NT2/D1 (cell line): ENCODE measurements around the gene SS18L1.

Experiments
- DNase-seq: peaks from one replicate; pipeline ENCODE4 v3.0.0-alpha.2; 2011; ENCODE audit warnings: low read depth, low spot score
- H3K27me3 ChIP-seq: 2 replicates; pipeline ENCODE4 v1.6.0; 2011; ENCODE audit warnings: mild to moderate bottlenecking; ENCODE audit not compliant: insufficient read length, insufficient read depth
- H3K36me3 ChIP-seq: 2 replicates; pipeline ENCODE4 v1.6.1; 2011; ENCODE audit warnings: mild to moderate bottlenecking, low read length, mixed read lengths; ENCODE audit not compliant: insufficient read depth, insufficient read length
- H3K4me1 ChIP-seq: 2 replicates; pipeline ENCODE4 v1.5.1; 2011; ENCODE audit not compliant: insufficient read depth, insufficient read length
- H3K4me3 ChIP-seq: 2 replicates; pipeline ENCODE4 v1.5.1; 2011; ENCODE audit warnings: low read depth; ENCODE audit not compliant: insufficient read length
- H3K9ac ChIP-seq: 2 replicates; pipeline ENCODE4 v1.6.0; 2011; ENCODE audit warnings: low read depth; ENCODE audit not compliant: insufficient read length
- H3K9me3 ChIP-seq: 2 replicates; pipeline ENCODE4 v1.5.1; 2011; ENCODE audit warnings: mild to moderate bottlenecking, low read length; ENCODE audit not compliant: insufficient read depth
- SUZ12 ChIP-seq: IDR thresholded peaks from 2 replicates; pipeline ENCODE4 v1.6.1; 2011; ENCODE audit not compliant: insufficient read length, insufficient read depth; ENCODE audit errors: extremely low read depth
- YY1 ChIP-seq: IDR thresholded peaks from 2 replicates; pipeline ENCODE4 v1.6.1; 2011; ENCODE audit not compliant: insufficient read length, insufficient read depth
- ZNF274 ChIP-seq: IDR thresholded peaks from 2 replicates; pipeline ENCODE4 v1.6.1; 2011; ENCODE audit warnings: mild to moderate bottlenecking, low read depth, low read length

SS18L1 gene

DNA sequence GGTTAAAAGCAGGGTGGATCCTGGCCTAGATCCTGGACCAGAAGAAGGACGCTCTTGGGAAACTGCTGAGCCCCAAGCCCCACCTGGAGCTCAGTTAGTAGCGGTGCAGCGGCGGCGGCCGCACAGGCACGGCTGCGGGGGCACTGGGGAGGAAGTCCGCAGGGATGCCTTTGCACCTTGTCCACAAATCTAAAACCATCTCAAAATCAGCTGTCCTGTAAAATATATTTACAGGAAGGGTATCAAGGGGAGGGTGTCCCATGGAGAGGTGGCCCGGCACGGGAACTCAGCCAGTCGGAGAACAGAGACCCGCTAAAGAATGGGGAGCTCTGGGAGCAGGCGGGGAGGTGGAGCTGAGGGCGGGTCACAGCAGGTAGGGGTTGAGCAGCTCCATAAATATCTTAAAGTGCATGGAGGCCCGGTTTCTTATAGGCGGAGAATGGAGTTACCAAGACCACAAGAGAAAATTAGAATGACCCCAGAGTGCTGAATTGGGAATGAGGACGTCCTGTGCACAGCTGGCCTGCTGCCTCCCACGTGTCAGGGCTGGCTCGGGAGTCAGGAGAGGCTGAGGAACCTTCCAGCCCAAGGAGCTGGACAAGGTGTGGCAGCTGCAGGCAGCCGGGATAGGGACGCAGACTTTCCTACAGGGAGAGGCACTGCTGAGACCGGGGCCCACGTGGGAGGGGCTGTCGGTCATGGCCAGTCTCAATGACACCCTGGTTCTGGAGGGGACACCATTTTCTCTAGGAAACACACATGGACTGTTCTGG is 47.3 kb downstream of the SS18L1 start:
- no peak overlapping the region for H3K4me3 ChIP-seq
- TF ChIP-seq YY1 = no peak
- DNase-seq = no peak
- H3K27me3 ChIP-seq = no peaks in the 10 kb centered on the region
- no peak overlapping the region for H3K9ac ChIP-seq
- no peaks in the 10 kb centered on the region for H3K9me3 ChIP-seq
- no peaks in the 10 kb centered on the region for H3K4me1 ChIP-seq
- H3K36me3 ChIP-seq = peaks cover 50% of the 10 kb centered on the region

DNA sequence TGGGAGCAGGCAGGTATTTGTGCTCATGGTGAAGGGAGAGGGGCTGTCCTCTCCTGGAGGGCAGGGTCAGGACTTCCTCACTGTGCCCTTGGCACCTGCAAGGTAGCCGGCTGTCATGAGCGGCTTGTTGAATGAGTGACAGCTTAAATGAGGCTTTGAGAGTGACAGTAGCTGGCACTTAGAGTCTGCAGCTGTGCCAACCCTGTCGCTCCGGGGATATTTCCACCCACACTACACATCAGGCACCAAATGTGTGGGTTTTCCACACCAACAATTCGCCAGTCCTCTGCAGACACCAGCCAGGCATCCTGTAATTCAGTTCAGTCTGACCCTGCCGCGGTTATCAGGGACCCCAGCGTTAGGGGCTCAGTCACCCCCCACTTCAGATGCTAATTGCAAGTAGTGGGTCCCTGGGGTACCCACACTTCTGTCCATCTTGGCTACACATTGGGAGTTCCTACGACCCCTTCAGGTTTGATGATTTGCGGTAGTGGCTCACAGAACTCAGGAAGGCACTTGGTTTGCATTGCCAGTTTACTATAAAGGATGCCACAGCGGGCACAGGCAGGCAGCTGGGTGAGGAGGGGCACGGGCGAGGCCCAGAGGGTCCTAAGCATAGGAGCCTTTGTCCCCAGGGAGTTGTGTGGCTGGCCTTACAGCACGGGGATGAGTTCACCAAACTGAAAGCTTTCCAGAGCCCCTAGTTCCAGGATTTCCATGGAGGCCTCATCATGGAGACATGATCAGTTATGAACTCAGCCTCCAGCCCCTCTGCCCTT is 48.4 kb downstream of the SS18L1 start:
- no peaks in the 10 kb centered on the region for H3K9me3 ChIP-seq
- no peaks in the 10 kb centered on the region for H3K27me3 ChIP-seq
- H3K9ac ChIP-seq = no peak overlapping the region
- no peak overlapping the region for H3K4me3 ChIP-seq
- H3K4me1 ChIP-seq = no peaks in the 10 kb centered on the region
- TF ChIP-seq SUZ12 (no peak), ZNF274 (no peak), YY1 (no peak)
- peaks cover 57% of the 10 kb centered on the region for H3K36me3 ChIP-seq
- DNase-seq = no peak

DNA sequence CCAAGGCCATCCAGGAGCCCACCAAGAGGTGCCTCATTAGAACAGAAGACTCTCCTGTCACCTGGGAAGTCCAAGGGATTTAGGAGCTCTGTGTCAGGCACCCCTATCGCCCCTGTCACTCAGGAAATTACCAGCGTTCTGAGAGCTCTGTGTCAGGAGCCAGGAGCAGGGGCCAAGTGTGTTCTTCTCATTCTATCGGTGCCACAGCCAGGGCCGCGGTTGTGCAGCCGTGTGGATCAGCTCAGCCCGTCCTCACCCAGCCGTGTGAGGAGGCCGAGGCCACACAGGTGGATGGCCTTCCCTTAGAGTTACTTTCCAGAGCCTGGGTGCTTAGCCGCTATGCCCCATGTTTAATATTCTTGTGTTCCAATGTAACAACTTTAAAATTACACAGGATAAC is 49.1 kb downstream of the SS18L1 start:
- H3K36me3 ChIP-seq = peaks cover 60% of the 10 kb centered on the region
- H3K4me1 ChIP-seq = no peaks in the 10 kb centered on the region
- no peaks in the 10 kb centered on the region for H3K9me3 ChIP-seq
- no peaks in the 10 kb centered on the region for H3K27me3 ChIP-seq
- no peak for DNase-seq
- TF ChIP-seq ZNF274 (no peak), YY1 (no peak), SUZ12 (no peak)
- H3K9ac ChIP-seq = no peak overlapping the region
- H3K4me3 ChIP-seq = no peak overlapping the region

DNA sequence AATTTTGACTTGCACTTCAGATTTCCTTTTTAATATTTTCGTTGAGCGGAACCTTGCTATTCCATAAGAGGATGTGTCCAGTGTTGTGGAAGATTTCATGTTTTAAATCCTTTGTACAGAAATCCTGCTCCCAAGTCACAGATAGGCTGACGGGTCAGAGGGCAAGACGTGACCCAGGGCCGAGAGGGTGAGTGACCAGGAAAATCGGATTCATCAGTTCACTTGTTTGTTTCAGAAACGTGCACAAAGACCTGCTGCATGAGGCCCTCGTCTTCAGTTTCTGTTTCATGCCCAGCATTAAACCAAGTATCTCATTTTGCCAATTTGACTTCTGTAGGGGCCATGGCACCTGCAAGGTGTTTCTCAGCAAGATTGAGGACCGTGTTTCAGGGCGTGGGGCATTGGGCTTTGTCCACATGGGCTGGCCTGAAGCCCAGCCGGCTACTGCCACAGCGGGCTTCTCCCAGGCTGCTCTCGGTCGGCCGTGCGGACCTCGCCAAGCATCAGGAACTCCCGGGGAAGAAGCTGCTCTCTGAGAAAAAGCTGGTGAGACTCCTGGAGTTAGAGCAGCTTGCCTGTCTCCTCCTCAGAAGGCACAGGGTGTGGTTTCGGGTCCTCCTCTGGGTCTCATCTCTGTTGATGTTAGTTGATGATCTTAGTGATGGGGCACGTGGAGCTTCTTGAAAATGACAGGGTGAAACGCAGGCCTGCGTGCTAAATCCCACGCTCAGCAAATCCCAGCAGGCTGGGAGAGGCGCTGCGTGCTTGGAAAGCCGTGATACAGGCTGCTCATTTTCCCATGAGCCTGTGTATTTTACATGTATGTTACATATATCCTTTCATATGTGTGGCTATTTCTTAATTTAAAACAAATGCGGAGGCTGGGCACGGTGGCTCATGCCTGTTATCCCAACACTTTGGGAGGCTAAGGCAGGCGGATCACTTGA is 49.8 kb downstream of the SS18L1 start:
- no peak for DNase-seq
- no peaks in the 10 kb centered on the region for H3K9me3 ChIP-seq
- peaks cover 68% of the 10 kb centered on the region for H3K36me3 ChIP-seq
- no peaks in the 10 kb centered on the region for H3K27me3 ChIP-seq
- no peak for TF ChIP-seq ZNF274
- TF ChIP-seq SUZ12 = no peak
- no peak for TF ChIP-seq YY1
- H3K4me1 ChIP-seq = no peaks in the 10 kb centered on the region
- H3K9ac ChIP-seq = no peak overlapping the region
- H3K4me3 ChIP-seq = no peak overlapping the region

DNA sequence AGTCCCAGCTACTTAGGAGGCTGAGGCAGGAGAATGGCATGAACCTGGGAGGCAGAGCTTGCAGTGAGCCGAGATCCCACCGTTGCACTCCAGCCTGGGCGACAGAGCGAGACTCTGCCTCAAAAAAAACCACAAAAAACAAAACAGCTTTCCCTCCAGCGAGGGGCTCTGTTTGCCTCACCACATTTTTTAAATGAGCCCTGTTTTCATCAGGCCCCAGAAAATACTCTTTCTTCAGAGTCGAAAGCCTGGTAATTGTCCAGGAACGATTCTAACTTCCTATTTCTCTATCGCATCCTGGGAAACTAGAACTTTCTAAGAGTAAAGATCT is 51.5 kb downstream of the SS18L1 start:
- TF ChIP-seq YY1 = no peak
- TF ChIP-seq ZNF274 = no peak
- Histone ChIP-seq H3K9me3 (no peaks in the 10 kb centered on the region), H3K4me1 (no peaks in the 10 kb centered on the region), H3K9ac (no peak overlapping the region), H3K36me3 (peaks cover 69% of the 10 kb centered on the region), H3K4me3 (no peak overlapping the region), H3K27me3 (no peaks in the 10 kb centered on the region)
- DNase-seq = no peak

- Histone ChIP-seq H3K4me3 (no peak overlapping the region), H3K9ac (no peak overlapping the region), H3K36me3 (peaks cover 69% of the 10 kb centered on the region), H3K9me3 (no peaks in the 10 kb centered on the region), H3K4me1 (no peaks in the 10 kb centered on the region), H3K27me3 (no peaks in the 10 kb centered on the region)
- no peak for TF ChIP-seq YY1
- TF ChIP-seq SUZ12 = no peak
- TF ChIP-seq ZNF274 = no peak
- DNase-seq = no peak
Measured at GRCh38 chr20:62195736-62196135, 52.2 kb downstream of the SS18L1 start.

- Histone ChIP-seq H3K9ac (no peak overlapping the region), H3K27me3 (no peaks in the 10 kb centered on the region), H3K4me1 (no peaks in the 10 kb centered on the region), H3K9me3 (no peaks in the 10 kb centered on the region), H3K36me3 (peaks cover 69% of the 10 kb centered on the region), H3K4me3 (no peak overlapping the region)
- no peak for DNase-seq
- TF ChIP-seq SUZ12 = no peak
- no peak for TF ChIP-seq YY1
- TF ChIP-seq ZNF274 = no peak
Measured at GRCh38 chr20:62196286-62196685, 52.7 kb downstream of the SS18L1 start.
